NCI-H2107 treated with DMSO at 0.1 percent for 48 hours (cell line): ENCODE results near the gene MS4A13.
A peak's percentile ranks its signal among the peaks of the same experiment; 100 is the strongest.
"Not testable (repeated sequence)": the region's sequence is repeated elsewhere in the genome, so short reads cannot be mapped to it uniquely, and the experiment has no call there.

ENCODE experiments used
- DNase-seq: peaks from one replicate; lab custom pipeline; 2025; ENCODE audit not compliant: unreplicated experiment; lab: John Stamatoyannopoulos, UW

The MS4A13 gene

GRCh38 chr11:60530454-60531100, 15.4 kb downstream of the MS4A13 start:
- no peak for DNase-seq

- DNase-seq, result not testable (repeated sequence)
Observed at GRCh38 chr11:60532383-60532782, 17.2 kb downstream of the MS4A13 start.

DNA sequence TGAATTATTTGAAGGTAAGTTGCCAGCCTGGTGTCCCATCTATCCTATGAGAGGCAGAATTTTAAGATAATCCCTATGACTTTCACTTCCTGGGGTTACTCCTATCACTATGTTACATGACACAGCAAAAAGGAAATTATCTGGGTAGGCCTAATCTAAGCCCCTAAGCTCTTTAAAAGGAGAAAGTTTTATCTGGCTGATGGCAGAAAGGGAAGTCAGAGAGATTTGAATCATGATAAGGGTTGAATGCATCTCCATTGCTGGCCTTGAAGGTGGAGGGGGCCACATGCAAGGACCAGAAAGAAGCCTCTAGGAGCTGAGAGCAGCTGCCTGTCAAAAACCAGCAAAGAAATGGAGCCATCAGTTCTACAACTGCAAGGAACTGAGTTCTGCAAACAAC, 23.4 kb downstream of the MS4A13 start:
- not testable (repeated sequence) for DNase-seq

DNA sequence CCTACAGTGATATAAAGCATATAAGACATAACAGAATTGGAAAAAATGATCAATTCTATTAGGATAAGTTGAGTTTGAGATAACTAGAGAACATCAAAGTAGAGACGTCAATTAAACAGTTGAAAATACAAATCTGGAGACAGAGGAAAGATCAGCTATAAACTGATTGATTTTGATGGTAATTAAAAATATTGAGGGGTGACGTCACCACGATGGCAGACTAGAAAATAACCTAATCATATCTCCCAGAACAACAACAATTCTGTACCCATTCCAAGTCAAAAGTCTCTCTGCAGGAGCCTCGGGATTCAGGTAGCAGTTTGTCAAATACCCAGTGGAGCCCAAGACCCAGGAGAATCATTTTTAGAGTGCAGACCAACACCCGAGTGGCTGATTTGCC, 28.9 kb downstream of the MS4A13 start:
- DNase-seq, result no peak

- DNase-seq, result no peak
Observed at GRCh38 chr11:60561254-60561653, 46.1 kb downstream of the MS4A13 start.

- peak; percentile 34 for DNase-seq
Observed at GRCh38 chr11:60563553-60564235, 48.5 kb downstream of the MS4A13 start.

DNA sequence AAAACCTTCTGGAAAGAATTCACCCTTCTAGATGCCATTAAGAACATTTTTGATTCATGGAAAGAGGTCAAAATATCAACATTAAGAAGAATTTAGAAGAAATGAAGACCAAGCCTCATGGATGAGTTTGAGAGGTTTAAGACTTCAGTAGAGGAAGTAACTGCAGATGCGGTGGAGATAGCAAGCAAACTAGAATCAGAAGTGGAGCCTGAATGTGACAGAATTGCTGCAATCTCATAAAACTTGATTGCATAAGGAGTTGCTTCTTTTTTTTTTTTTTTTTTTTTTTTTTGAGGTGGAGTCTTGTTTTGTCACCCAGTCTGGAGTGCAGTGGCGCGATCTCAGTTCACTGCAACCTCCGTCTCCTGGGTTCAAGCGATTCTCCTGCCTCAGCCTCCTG, 51.6 kb downstream of the MS4A13 start:
- DNase-seq, result no peak

DNA sequence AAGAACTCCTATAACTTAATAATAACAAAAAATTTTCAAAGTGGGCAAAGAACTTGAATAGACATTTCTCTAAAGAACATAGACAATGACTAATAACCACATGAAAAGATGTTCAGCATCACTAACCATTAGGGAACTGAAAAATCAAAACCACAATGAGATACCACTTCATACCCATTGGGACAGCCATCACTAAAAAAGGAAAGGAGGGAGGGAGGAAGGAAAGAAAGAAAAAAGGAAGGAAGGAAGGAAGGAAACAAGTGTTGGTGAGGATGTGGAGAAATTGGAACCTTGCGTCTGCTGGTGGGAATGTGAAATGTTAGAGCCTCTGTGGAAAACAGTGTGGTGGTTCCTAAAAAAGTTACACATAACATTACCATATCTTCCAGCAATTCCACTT, 55.8 kb downstream of the MS4A13 start:
- no peak for DNase-seq

DNA sequence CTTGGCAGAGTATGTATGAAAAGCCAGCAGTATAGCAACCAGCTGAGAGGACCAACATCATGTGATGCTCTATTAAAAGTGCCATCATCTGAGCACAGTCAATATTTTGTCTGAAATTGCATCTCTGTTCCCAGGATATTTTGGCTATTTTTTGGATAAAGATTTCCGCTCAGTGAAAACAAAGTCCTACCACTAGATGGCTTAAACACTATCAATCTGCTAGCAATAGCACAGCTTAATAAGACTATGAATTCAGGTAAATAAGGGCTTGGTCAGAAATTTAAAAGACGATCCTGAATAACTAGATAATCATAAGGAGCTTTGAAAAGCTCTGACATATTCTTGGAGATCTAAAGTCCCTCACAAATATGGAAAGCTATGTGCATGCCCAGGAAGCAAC, 74.4 kb downstream of the MS4A13 start:
- DNase-seq, result no peak
